Astrocyte of the cerebellum (primary cell): ENCODE data around the gene PTTG2.
"Not testable (repeated sequence)": the region's sequence is repeated elsewhere in the genome, so short reads cannot be mapped to it uniquely, and the experiment has no call there.

Experiments used
- DNase-seq: peaks from one replicate; pipeline ENCODE4 v3.0.0-alpha.2; 2011; ENCODE audit warnings: low read depth
- H3K4me3 ChIP-seq: 2 replicates; pipeline ENCODE4 v1.5.1; 2011; ENCODE audit warnings: mild to moderate bottlenecking, low read depth, low read length, moderate library complexity
- CTCF ChIP-seq: IDR thresholded peaks from 2 replicates; pipeline ENCODE4 v1.5.1; 2012; ENCODE audit warnings: low read length, low read depth, moderate library complexity, mild to moderate bottlenecking; ENCODE audit errors: missing control alignments
- in situ Hi-C: cut with HindIII; loops from 2 replicates; pipeline ENCODE4 v1.10.0; 2017; ENCODE audit warnings: low sequenced_read_pairs

Gene PTTG2

GRCh38 chr4:37960098-37960497, at the start of gene PTTG2:
TSS of gene PTTG2 (plus strand) at chr4:37960398. CDS start at chr4:37960435, 37 bp downstream.
- no peak for DNase-seq
- in situ Hi-C loops = no loop called here
- TF ChIP-seq CTCF = no peak
- H3K4me3 ChIP-seq = no peak within 1 kb of the TSS

GRCh38 chr4:37914539-37914938, 45.7 kb upstream of the PTTG2 start:
- TF ChIP-seq CTCF = no peak
- no peak for DNase-seq
- in situ Hi-C loops = no loop called here
- no peak overlapping the region for H3K4me3 ChIP-seq

- H3K4me3 ChIP-seq = no peak overlapping the region
- TF ChIP-seq CTCF = no peak
- in situ Hi-C loops = no loop called here
- no peak for DNase-seq
Measured at GRCh38 chr4:37917388-37917787, 42.8 kb upstream of the PTTG2 start.

- TF ChIP-seq CTCF = no peak
- in situ Hi-C loops = no loop called here
- DNase-seq = no peak
- H3K4me3 ChIP-seq = no peak overlapping the region
Measured at GRCh38 chr4:37918653-37919052, 41.5 kb upstream of the PTTG2 start.

- in situ Hi-C loops = no loop called here
- H3K4me3 ChIP-seq = no peak overlapping the region
- DNase-seq = no peak
- no peak for TF ChIP-seq CTCF
Measured at GRCh38 chr4:37922328-37922727, 37.9 kb upstream of the PTTG2 start.

GRCh38 chr4:37923089-37923488, 37.1 kb upstream of the PTTG2 start:
- DNase-seq, in situ Hi-C loops, H3K4me3 ChIP-seq: not testable (repeated sequence)

GRCh38 chr4:37924946-37925345, 35.3 kb upstream of the PTTG2 start:
- DNase-seq = no peak
- no peak overlapping the region for H3K4me3 ChIP-seq
- in situ Hi-C loops = no loop called here
- TF ChIP-seq CTCF = no peak
